Esophagus muscularis mucosa (tissue), 4 donors: ENCODE data around the gene TMOD1. TPM values are rescaled to one million over a fixed set of nuclear protein-coding genes. Genes with fewer than 3 reads are reported as not detected.

Experiments
- DNase-seq: peaks from one replicate; pipeline ENCODE4 v3.0.0-alpha.2; 2017; ENCODE audit errors: extremely low spot score
- H3K27ac ChIP-seq, 4 donors: fragments of 200-600 bp; sonication (generic); replicated peaks in 1 of 4; 1 replicate in 3 of 4; 2 replicates in 1 of 4; pipeline ENCODE4 v1.5.1; 2016 to 2019; ENCODE audit warnings: mild to moderate bottlenecking in 1 of 4
- H3K27me3 ChIP-seq, 4 donors: fragments of 200-600 bp; sonication (generic); one replicate each; pipeline versions ENCODE4 v1.5.1 to v1.6.0; 2016 to 2019
- H3K36me3 ChIP-seq, 4 donors: fragments of 200-600 bp; sonication (generic); one replicate each; pipeline ENCODE4 v1.5.1; 2016 to 2019
- H3K4me1 ChIP-seq, 4 donors: fragments of 200-600 bp; sonication (generic); one replicate each; pipeline ENCODE4 v1.5.1; 2016 to 2019
- H3K4me3 ChIP-seq, 4 donors: fragments of 200-600 bp; sonication (generic); 1 replicate in 2 of 4; 2 replicates in 2 of 4; pipeline ENCODE4 v1.5.1; 2016 to 2019; ENCODE audit warnings: mild to moderate bottlenecking in 4 of 4, moderate library complexity in 1 of 4
- H3K9me3 ChIP-seq, 4 donors: fragments of 200-600 bp; sonication (generic); 1 replicate in 3 of 4; 2 replicates in 1 of 4; pipeline ENCODE4 v1.5.1; 2016 to 2019
- CTCF ChIP-seq, 3 experiments: fragments of 200-600 bp in 2 of 3; fragments of 450-650 bp in 1 of 3; sonication (generic) in 2 of 3; IDR thresholded peaks; one replicate each; pipeline ENCODE4 v1.5.1; 2017 to 2019; ENCODE audit warnings: antibody characterized with exemption in 3 of 3, mild to moderate bottlenecking in 2 of 3, moderate library complexity in 1 of 3
- EP300 ChIP-seq: sonication (generic); formaldehyde crosslinking; IDR thresholded peaks from one replicate; pipeline ENCODE4 v1.6.1; 2017; ENCODE audit warnings: antibody characterized with exemption
- POLR2A ChIP-seq: fragments of 450-650 bp; IDR thresholded peaks from one replicate; pipeline ENCODE4 v1.6.1; 2017; ENCODE audit warnings: antibody characterized with exemption, moderate library complexity, mild to moderate bottlenecking, low read depth
- POLR2AphosphoS5 ChIP-seq, 2 donors: sonication (generic); formaldehyde crosslinking; IDR thresholded peaks; one replicate each; pipeline ENCODE4 v1.6.1; 2017; ENCODE audit warnings: antibody characterized with exemption in 2 of 2
- WGBS: methylation state at CpG from one replicate; pipeline ENCODE4 v1.1.5; 2018; 5-methylcytosine and 5-hydroxymethylcytosine counted together
- intact Hi-C: fragments of 100-400 bp; cut with DNase I; formaldehyde crosslinking; loops from one replicate; pipeline ENCODE4 v1.15.1; 2023
- total RNA-seq, 4 donors: library from RNA; depleted of rRNA; stranded (reverse); fragments of >200 nt; gene quantifications; one replicate each; pipeline versions ENCODE4 v1.1.0 to v1.2.1, GENCODE V29; 2016

Gene TMOD1
- total RNA-seq, 4 donors from 2014 or later: 68.4 to 97.6 (median 71.6) TPM

DNA sequence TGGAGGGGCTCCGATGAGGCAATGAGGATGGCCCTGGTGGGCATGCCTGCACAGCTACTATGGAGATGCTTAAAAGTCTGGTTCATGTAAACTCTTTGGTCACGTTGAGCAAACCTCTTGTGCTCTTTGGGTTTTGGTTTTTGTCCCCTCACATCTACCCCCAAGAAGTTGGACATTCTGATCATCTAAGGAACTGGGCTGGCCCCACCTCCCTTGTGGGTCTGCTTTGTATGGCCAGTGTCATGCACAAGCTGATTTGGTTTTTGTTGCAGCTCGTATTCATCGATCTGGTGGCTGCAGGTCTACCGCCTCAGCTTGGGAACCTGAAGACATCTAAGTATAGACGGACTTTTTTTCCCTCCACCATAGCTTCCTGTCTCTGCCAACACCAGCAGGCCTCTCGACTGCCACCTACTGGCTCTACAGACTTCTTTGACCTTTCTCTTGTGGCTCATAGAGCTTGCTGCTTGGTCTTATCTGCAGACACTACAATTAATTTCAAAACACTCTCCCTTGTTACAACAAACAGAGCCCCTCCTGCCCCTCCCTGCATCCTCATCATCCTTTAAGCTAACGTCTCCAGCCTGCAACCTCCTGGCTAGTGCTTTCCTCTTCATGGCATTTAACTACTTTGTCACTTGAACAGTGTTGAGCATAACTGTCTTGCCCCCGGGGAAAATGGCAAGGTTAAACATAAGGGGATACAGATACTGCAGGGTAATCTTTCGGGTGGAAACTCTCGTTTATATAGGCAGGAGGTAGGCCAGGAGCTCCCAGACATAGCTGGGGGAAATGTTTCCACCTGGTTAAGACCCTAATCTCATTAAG, 97.2 kb downstream of the TMOD1 start:
- H3K27ac ChIP-seq: peak overlapping the region; percentile 69 to 74 (median 72)
- intact Hi-C loops: loop anchor here (2.0 to 5.0 kb wide), 2 partner anchors 96 to 131 kb away; no protein-coding TSS in a partner anchor
- peaks cover 36 to 61% (median 49%) of the 10 kb centered on the region in 4 donors for H3K4me1 ChIP-seq
- peak; percentile 95 for DNase-seq
- H3K36me3 ChIP-seq: peaks cover 22 to 56% (median 50%) of the 10 kb centered on the region in 4 donors
- no peaks in the 10 kb centered on the region for H3K27me3 ChIP-seq
- 24% methylated on average over 11 of the region's 11 CpGs for WGBS
- H3K9me3 ChIP-seq: no peaks in the 10 kb centered on the region
- TF ChIP-seq POLR2AphosphoS5 (IDR thresholded peaks at IDR 0.05) (peak; percentile 44 to 45), EP300 (no peak), CTCF (IDR thresholded peaks at IDR 0.05) (peak; percentile 81 to 87 (median 83))
- H3K4me3 ChIP-seq: no peak overlapping the region

DNA sequence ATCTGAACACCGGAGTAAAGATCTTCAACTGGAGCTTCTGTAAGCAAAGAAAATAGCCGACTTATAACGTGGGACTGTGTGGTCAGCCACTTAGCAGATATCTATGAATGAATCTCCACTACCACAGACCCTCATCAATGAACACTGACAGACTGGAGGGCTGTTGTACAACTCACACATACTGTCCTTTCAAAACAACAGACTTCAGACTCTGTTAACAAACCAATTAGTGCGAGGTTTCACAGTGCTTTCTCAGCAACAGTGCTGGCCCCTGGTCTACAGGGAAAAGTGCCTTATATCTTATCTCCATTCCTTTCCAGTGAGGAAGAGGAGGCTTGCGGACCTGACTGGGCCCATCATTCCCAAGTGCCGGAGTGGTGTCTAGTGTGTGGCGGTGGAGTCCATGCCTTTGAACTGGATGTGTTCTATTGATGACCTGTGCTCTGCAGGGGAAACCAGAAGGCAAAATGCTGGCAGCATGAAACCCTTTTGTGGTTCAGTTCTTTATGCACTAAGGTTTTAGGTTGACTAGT, 97.9 kb downstream of the TMOD1 start:
- H3K9me3 ChIP-seq: no peaks in the 10 kb centered on the region
- DNase-seq: no peak
- H3K36me3 ChIP-seq: peaks cover 22 to 59% (median 56%) of the 10 kb centered on the region in 4 donors
- H3K4me1 ChIP-seq: peaks cover 29 to 54% (median 42%) of the 10 kb centered on the region in 4 donors
- 78% methylated on average over 7 of the region's 7 CpGs for WGBS
- no peak for TF ChIP-seq POLR2A
- no peak for TF ChIP-seq CTCF (IDR thresholded peaks at IDR 0.05)
- no peak for TF ChIP-seq POLR2AphosphoS5 (IDR thresholded peaks at IDR 0.05)
- no peak for TF ChIP-seq EP300
- no peak overlapping the region for H3K4me3 ChIP-seq
- H3K27me3 ChIP-seq: no peaks in the 10 kb centered on the region
- H3K27ac ChIP-seq: peak overlapping the region in 3 of 4 donors; percentile 6 to 73 (median 69)
- intact Hi-C loops: loop anchor here (2.0 to 5.0 kb wide), 2 partner anchors 97 to 132 kb away; no protein-coding TSS in a partner anchor

DNA sequence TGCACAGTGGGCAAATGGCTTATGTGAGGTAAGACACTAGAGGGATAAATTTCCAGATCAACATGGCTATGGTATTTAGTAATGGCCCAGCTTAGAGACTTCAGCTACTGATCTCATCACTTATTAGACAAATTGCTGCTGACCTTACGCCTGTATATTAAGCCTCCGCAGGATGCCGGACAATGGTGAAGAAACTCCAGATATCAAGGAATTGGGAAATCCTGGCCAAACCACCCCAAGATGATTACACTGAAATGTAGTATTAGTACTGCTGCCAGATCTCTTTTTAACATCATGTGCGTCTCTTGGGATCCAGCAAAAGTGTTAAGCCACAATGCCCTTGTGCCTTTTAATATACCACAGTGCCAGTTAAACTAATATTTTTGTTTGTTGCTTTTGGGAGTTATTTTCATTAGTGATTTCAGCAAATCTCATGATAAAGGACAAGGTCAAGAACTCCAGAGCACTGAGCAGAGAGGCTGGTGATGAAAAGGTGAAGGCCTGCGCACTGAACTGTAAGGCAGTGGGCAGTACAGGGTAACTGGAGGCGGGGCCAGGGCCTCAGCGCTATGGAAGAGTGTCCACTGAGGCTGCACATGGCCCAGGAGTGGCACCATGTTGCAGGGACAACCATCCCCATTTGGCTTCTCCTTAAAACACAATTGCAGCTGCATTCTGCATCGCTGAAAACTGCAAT, 99.2 kb downstream of the TMOD1 start:
- Histone ChIP-seq H3K4me1 (peaks cover 25 to 43% (median 34%) of the 10 kb centered on the region in 4 donors), H3K36me3 (peaks cover 22 to 72% (median 68%) of the 10 kb centered on the region in 4 donors), H3K9me3 (no peaks in the 10 kb centered on the region), H3K27ac (peak overlapping the region in 2 of 4 donors; percentile 12 to 18), H3K4me3 (no peak overlapping the region), H3K27me3 (no peaks in the 10 kb centered on the region)
- no peak for TF ChIP-seq EP300
- no peak for TF ChIP-seq POLR2A
- no peak for TF ChIP-seq POLR2AphosphoS5 (IDR thresholded peaks at IDR 0.05)
- TF ChIP-seq CTCF (IDR thresholded peaks at IDR 0.05): no peak
- intact Hi-C loops: no loop called here
- no peak for DNase-seq
- 95% methylated on average over 8 of the region's 8 CpGs for WGBS

- Histone ChIP-seq H3K27me3 (no peaks in the 10 kb centered on the region), H3K9me3 (no peaks in the 10 kb centered on the region), H3K4me3 (no peak overlapping the region), H3K27ac (no peak overlapping the region), H3K36me3 (peaks cover 22 to 77% (median 71%) of the 10 kb centered on the region in 4 donors), H3K4me1 (peaks cover 25 to 39% (median 28%) of the 10 kb centered on the region in 4 donors)
- intact Hi-C loops: no loop called here
- DNase-seq: no peak
- TF ChIP-seq POLR2AphosphoS5 (IDR thresholded peaks at IDR 0.05) (no peak), EP300 (no peak), POLR2A (no peak), CTCF (IDR thresholded peaks at IDR 0.05) (no peak)
- WGBS: 91% methylated on average over 7 of the region's 7 CpGs
Measured at GRCh38 chr9:97601228-97601898, 99.9 kb downstream of the TMOD1 start.
